CD4-positive, alpha-beta T cell treated with Interleukin-12 subunit alpha and Interleukin-12 subunit beta, for 1 hour (primary cell): ENCODE data around the gene ZNF292.
"Not testable (repeated sequence)": the region's sequence is repeated elsewhere in the genome, so short reads cannot be mapped to it uniquely, and the experiment has no call there.

Experiments used
- DNase-seq: peaks from one replicate; pipeline ENCODE4 v3.0.0-alpha.2; 2020

ZNF292 gene

DNA sequence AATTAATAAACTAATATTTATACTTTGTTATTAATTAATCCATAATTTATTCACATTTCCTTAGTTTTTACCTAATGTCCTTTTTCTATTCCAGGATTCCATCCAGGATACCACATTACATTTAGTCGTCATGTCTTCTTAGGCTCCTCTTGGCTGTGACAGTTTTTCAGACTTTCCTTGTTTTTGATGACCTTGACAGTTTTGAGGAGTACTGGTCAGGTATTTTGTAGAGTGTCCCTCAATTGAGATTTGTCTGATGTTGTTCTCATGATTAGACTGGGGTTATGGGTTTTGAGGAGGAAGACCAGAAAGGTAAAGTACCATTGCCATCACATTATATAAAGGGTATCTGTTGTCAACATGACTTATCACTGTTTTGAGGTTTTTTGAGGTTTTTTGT, 67.3 kb downstream of the ZNF292 start:
- DNase-seq = no peak

DNA sequence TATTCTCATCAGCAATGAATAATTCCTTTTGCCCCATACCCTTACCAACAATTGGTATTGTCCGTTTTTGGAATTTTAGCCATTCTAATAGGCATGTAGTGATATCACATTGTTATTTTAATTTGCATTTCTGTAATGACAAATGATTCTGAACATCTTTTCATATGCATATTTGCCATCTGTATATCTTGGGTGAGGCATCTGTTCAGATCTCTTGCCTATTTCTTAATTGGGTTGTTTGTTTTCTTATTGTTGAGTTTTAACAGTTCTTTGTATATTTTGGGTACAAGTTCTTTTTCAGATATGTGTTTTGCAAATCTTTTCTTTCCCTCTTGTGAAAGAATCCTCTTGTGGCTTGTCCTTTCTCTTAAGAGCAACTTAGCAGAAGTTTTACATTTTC, 69.6 kb downstream of the ZNF292 start:
- no peak for DNase-seq

DNA sequence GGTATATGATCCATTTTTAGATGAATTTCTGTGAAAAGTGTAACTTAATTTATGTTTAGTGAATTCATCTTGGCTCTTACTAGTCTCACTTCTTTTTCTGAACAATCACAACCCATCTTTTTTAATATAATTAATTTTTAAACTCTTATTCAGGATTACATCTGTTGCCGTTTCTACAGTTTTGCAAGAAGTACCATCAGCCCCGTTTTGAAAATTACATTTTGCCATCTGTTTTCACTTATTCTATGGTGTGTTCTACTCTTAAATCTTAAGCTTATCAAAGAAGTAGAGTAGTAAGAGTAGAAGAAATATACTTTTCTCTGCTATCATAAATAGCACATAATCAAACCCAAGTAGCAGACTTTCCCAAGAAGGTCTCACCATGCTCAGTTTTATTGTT, 70.1 kb downstream of the ZNF292 start:
- DNase-seq = no peak

- DNase-seq = no peak
These were observed 70.6 kb downstream of the ZNF292 start for GRCh38 chr6:87225937-87226336.

DNA sequence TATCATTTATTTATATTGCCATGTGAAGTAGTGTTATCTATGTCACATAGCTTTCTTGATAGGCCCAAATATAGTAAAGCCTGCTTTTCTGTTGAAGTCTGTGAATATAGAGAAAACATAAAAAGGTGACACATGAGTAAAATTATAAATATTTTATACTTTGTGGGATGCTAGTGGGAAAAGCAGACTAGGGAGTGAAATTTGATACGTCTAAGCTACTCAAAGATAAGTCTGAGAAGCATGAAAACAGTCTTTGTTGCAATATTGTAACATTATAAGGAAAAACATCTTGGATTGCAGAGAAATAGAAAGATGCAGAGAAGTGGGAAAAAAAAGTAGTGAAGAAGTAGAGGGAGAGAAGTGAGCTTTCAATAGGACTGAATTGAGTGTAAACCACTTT, 75.4 kb downstream of the ZNF292 start:
- DNase-seq = no peak

DNA sequence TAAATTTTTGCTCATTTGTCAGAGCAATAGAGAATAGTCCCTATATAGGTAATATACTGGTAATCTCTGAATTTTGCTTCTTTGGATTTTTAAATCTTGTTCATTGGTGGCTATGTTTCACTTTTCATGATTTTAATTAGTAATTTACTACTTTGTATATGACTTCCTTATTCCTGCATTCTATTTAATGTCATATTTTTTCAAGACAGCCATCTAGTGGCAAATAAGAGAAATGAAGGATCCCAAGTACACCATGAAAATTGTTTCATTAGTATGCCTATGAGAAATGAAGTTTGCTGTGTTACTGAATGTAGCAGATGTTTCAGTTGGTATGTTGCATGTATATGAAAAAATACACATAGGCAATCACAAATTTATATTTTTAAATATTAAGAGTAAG, 82.4 kb downstream of the ZNF292 start:
- peak; percentile 36 for DNase-seq

- not testable (repeated sequence) for DNase-seq
These were observed 83.8 kb downstream of the ZNF292 start for GRCh38 chr6:87239098-87239635.

DNA sequence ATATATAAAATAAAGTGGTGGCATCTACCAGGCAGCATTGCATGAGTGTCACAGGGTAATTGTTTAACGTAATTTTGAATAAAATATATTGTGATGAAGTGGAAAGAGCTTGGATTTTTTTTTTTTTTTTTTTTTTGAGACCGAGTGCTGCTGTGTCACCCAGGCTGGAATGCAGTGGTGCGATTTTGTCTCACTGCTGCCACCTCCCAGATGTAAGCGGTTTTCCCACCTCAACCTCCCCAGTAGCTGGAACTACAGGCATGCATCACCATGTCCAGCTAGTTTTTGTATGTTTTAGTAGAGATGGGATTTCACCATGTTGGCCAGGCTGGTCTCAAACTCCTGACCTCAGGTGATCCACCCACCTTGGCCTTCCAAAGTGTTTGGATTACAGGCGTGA, 85.9 kb downstream of the ZNF292 start:
- no peak for DNase-seq

DNA sequence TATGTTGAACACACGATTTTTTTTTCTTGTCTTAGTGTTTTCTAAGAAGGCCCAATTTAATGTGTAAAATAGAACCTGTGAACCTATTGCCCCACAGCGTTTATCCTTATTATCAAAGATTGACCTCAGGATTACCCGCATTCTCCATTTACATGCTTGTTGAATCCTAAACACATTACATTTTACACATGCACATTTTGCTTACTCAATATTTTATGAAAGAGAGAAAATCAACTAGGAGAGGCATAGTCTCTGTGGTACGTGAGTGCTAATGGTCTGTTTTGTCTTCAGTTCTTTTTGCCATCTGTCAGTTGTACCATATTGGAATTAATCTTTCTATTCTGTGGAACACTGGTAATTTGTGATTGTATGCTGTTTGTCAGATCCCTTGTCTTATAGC, 86.9 kb downstream of the ZNF292 start:
- no peak for DNase-seq

DNA sequence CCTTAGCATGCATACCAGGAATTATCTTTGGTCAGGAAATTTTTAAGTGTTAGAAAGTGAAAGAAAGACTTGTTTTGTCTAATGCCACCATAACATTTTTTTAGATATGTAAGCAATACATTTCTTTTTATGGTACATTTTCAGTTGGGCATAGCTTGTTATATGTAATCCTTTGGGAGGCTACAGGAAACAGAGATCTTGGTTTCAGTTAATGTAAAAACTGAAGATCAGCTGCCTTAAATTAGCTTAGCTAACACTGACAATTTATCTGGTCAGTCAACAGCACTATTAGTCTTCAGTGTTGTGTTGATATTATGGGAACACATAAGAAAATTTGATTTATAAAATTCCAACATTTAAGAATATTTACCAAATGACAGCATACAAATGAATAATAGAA, 88.4 kb downstream of the ZNF292 start:
- DNase-seq = no peak

GRCh38 chr6:87244380-87244779, 89.0 kb downstream of the ZNF292 start:
- no peak for DNase-seq

DNA sequence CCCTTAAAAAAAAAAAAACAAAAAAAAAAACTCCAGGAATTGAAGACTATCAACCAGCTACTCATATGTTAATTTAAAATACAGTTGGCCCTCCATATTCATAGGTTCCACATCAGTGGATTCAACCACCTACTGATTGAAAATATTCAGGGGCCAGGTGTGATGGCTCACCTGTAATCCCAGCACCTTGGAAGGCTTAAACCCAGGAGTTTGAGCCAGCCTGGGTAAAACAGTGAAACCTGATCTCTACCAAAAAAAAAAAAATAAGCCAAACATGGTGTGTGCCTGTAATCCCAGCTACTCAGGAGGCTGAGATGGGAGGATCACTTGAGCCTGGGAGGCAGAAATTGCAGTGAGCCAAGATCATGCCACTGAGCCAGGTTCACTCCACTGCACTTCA, 94.7 kb downstream of the ZNF292 start:
- no peak for DNase-seq

GRCh38 chr6:87251225-87251624, 95.9 kb downstream of the ZNF292 start:
- no peak for DNase-seq

- no peak for DNase-seq
These were observed 96.4 kb downstream of the ZNF292 start for GRCh38 chr6:87251725-87252124.

GRCh38 chr6:87257046-87257445, 101.7 kb downstream of the ZNF292 start:
- DNase-seq = no peak

DNA sequence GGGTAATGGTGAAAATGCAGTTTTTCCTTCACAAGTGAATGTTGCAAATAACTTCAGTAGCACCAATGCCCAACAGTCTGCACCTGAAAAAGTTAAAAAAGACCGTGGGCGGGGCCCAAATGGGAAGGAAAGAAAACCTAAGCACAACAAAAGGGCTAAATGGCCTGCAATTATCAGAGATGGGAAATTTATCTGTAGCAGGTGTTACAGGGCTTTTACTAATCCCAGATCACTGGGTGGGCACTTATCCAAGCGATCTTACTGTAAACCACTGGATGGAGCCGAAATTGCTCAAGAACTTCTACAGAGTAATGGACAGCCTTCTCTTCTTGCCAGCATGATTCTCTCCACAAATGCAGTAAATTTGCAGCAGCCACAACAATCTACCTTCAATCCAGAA, 102.2 kb downstream of the ZNF292 start:
- no peak for DNase-seq

DNA sequence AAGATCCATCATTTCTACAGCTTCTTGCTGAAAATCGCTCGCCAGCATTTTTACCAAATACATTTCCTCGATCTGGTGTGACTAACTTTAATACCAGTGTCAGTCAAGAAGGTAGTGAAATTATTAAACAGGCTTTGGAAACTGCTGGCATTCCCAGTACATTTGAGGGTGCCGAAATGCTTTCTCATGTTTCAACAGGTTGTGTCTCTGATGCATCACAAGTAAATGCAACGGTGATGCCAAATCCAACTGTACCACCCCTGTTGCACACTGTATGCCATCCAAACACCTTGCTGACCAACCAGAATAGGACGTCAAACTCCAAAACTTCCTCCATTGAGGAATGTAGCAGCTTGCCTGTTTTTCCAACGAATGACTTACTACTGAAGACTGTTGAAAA, 102.6 kb downstream of the ZNF292 start:
- DNase-seq = no peak

DNA sequence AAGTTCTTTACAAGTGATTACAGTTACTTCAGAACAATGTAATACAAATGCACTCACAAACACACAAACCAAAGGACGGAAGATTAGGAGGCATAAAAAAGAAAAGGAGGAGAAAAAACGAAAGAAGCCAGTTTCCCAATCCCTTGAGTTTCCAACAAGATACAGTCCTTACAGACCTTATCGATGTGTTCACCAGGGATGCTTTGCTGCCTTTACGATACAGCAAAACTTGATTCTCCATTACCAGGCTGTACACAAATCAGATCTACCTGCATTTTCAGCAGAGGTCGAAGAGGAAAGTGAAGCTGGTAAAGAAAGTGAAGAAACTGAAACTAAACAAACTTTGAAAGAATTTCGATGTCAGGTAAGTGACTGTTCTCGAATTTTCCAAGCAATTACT, 104.4 kb downstream of the ZNF292 start:
- no peak for DNase-seq

DNA sequence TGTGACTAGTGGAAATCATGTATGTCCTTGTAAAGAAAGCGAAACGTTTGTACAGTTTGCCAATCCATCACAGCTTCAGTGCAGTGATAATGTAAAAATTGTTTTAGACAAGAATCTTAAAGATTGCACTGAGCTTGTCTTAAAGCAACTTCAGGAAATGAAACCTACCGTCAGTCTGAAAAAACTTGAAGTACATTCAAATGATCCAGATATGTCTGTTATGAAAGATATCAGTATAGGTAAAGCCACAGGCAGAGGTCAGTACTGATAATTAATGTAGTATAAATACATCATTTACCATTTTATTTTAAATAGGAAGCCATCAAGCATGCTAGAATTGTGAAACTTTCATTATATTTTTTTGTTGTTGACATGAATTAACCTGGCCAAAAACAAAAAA, 106.2 kb downstream of the ZNF292 start:
- DNase-seq = no peak

DNA sequence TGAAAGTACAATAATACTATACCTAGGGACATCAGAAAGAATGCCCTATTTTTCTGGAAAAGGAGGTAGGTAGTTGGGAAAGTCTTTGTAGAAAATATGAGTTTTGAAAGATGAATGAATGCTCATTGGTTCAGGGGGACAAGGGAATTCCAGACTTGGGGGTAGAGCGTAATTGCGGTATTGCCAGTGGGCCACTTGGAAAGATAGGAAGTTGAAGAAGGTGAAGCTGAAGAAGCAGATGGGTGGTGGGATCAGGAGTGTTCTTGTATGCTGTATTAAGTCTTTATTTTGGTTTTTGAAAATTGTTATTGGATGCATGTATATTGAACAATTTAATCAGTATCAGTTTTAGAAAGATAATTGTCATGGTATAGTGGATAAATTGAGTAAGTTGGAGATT, 109.1 kb downstream of the ZNF292 start:
- no peak for DNase-seq

DNA sequence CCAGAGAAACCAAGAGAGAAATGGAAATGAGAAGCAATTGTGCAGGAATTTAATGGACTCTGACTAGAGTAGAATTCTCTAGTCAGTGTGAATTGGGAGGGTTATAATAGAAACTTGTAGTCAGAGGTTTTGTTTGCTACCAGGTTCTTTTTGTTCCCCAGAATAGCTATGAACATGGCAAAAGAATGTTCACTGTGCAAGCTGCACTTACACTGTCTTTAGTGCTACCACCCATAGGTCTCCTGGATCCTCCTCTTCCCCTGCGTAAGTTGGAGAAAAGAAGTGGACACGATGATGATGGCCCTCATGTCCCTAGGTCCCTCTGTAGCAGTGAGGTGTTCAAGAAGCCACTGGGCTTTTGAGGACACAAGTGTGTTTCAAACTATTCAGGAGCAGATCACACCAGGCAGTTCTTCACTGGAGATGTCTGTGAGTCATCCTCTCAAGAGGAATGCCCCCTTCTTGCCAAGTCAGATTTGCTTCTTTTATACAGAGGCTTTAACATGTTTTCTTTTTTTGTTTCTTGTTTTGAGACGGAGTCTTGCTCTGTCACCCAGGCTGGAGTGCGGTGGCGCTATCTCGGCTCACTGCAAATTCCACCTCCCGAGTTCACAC, 119.4 kb downstream of the ZNF292 start:
- no peak for DNase-seq

DNA sequence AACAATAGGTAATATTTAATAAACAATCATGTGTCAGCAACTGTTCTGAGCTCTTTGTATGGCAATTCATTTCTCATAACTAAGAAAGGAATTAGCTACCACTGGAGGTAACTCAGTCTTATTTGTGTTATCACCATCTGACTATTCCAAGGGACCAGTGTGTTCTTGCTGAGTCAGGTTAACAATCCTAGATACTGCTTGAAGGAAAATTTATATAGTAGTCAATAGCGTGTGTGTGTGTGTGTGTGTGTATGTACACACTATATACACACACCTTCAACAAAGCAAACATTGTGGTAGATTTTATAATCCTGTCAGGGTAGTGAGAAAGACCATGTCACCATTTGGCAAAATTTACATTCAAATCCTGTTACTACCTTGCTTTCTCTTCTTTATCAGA, 121.3 kb downstream of the ZNF292 start:
- DNase-seq = no peak

DNA sequence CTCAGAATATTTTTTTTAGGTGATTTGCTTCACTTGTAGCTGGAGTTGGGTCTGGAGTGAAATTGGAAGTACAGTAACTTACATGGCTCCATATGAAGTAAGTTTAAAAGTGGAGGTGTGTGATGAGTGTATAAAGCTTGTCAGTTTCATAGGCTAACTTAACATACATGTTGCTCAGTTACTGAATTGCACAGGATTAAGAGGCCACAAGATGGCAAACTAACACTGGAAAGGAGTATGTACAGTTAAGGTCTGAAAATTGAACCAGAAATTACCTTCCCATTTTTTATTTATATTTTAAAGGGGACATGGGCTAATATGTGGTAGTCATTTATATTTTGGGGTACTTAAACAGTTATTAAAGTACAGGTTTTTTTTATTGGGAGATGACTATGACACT, 121.8 kb downstream of the ZNF292 start:
- DNase-seq = peak; percentile 4

DNA sequence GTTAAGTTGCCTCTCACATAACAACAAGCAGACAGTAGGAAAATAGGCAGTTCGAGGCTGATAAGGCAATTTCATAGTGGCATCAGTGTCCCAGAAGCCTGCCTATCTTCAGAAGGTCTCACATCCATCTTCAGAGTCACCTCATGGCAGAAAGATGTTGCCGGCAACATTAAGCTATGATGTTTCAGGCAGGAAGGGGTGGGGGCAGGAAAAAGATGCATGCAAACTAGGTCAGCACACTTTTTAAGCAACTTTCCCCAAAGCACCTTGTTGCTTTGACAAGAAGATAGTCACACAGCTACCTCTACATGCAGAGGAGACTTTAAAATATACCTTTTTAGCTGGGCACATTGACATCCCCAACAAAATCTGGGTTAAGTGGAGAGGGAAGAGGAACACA, 123.8 kb downstream of the ZNF292 start:
- no peak for DNase-seq

- no peak for DNase-seq
These were observed 126.1 kb downstream of the ZNF292 start for GRCh38 chr6:87281426-87281825.

DNA sequence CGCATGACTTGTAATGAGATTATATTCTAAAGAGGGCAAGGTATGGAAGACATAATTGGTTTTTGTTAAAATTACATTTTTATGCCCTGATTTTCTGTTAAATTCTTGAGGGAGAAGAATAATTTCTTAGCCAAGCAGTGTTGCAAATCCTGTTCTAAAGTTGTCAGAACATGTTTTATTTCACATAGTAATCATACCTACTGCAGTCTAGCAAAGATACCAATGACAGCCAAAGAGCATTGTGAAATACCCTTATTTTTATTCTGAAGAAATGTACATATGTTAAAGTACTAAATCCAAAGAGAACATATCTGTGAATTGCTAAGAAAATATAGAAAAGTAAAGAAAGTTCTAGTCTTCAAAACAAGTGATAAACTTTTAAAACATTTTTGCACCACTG, 127.4 kb downstream of the ZNF292 start:
- no peak for DNase-seq
